Adipose tissue (tissue), 3 donors: ENCODE results near the gene STK31. TPM values are rescaled to one million over a fixed set of nuclear protein-coding genes. Genes with fewer than 3 reads are reported as not detected.
"Not testable (repeated sequence)": the region's sequence is repeated elsewhere in the genome, so short reads cannot be mapped to it uniquely, and the experiment has no call there.

Experiments
- H3K27ac ChIP-seq: one replicate; pipeline ENCODE4 v1.5.1; 2013; ENCODE audit warnings: low read depth, low read length
- WGBS, 3 donors: extraction: QIAGEN DNeasy Blood & Tissue Kit; methylation state at CpG; one replicate each; pipeline ENCODE4 v1.1.7; 2013; 5-methylcytosine and 5-hydroxymethylcytosine counted together
- polyA plus RNA-seq, 3 donors: library from polyadenylated mRNA; stranded (reverse); fragments of 200-250 nt; gene quantifications; one replicate each; pipeline ENCODE4 v1.2.3, GENCODE V29; 2013
- donor health status: healthy with polysubstance abuse.
- donor health status: Bipolar disorder and iron deficiency.
- donor health status: healthy.

The STK31 gene, protein sequence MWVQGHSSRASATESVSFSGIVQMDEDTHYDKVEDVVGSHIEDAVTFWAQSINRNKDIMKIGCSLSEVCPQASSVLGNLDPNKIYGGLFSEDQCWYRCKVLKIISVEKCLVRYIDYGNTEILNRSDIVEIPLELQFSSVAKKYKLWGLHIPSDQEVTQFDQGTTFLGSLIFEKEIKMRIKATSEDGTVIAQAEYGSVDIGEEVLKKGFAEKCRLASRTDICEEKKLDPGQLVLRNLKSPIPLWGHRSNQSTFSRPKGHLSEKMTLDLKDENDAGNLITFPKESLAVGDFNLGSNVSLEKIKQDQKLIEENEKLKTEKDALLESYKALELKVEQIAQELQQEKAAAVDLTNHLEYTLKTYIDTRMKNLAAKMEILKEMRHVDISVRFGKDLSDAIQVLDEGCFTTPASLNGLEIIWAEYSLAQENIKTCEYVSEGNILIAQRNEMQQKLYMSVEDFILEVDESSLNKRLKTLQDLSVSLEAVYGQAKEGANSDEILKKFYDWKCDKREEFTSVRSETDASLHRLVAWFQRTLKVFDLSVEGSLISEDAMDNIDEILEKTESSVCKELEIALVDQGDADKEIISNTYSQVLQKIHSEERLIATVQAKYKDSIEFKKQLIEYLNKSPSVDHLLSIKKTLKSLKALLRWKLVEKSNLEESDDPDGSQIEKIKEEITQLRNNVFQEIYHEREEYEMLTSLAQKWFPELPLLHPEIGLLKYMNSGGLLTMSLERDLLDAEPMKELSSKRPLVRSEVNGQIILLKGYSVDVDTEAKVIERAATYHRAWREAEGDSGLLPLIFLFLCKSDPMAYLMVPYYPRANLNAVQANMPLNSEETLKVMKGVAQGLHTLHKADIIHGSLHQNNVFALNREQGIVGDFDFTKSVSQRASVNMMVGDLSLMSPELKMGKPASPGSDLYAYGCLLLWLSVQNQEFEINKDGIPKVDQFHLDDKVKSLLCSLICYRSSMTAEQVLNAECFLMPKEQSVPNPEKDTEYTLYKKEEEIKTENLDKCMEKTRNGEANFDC
- under 1 TPM; 0.13 to 0.49 (median 0.34) TPM for polyA plus RNA-seq

DNA sequence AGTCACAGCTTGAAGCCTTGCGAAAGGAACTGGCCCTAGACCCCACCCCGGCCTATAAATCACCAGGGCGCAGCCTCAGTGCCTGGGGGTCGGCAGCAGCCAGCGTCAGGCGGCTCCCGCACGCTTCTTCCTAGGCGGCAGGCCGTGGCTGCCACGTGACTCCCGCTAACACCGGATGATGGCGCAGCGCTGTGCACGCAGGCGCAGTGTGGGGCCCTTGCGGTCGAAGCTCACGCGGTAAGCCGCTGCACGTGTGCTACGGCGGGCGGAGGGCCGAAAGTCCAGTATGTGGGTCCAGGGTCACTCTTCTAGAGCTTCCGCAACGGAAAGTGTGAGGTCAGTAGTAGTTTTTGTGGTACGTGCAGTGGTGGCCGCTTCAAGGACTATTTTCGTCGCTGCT, at the start of gene STK31:
Gene STK31 (plus strand): TSS at position 220 of the 400 bp plus-strand sequence. CDS start 67 bp downstream, at position 287.
- no peak within 1 kb of the TSS for H3K27ac ChIP-seq
- 92 to 93% (median 93%) methylated on average over 33 of the region's 33 CpGs for WGBS, 3 donors

DNA sequence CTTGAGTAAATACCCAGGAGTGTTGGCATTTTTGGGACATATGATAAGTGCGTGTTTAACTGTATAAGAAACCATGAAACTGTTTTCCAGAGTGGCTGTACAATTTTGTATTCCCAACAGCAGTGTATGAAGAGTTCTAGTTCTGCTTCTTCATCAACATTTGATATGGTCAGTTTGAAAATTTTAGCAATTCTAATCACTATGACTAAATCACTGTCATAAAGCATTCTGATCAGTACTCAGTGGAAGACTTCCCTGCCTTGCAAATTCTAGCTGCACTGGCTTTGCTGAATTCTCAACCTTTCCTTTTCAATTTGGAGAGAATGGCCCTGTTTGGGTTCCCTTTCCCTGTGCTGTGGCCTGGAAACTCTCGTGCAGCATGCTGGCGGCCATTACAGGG, 48.6 kb upstream of the STK31 start:
- 88 to 89% (median 88%) methylated on average over 3 of the region's 3 CpGs for WGBS, 3 donors

DNA sequence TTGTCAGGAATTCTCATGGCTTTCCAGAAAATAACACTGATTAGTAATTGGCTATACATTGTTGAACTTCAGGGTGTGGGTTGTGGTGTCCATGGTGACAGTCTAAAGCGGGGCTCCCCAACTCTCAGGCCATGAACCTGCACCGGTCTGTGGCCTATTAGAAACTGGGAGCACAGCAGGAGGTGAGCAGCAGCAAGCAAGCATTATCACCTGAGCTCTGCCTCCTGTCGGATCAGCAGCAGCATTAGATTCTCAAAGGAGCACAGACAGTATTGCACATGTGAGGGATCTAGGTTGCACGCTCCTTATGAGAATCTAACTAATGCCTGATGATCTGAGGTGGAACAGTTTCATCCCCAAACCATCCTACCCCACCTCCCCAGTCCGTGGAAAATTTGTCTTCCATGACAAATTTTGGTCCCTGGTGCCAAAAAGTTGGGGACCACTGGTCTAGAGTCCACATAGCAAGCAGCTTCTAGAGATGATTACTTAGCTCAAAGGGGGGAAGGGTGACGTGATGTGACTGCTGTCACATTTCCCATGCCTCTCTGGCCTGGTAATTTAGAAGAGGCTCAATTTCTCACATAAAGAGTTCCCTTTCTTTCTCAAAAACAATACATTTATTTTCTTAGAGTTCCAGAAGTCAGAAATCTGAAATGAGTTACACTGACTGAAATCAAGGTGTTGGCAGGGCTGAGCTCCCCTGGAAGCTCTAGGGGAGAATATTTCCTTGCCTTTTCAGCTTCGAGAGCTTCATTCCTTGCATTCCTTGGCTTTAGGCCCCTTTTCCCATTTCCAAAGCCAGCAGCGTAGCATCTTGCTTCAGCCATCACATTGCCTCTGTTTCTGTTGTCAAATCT, 47.7 kb upstream of the STK31 start:
- WGBS, 3 donors, result 72 to 81% (median 80%) methylated on average over 8 of the region's 8 CpGs
- H3K27ac ChIP-seq, result no peak overlapping the region

More for the DNA sequence above, 48.6 kb upstream of the STK31 start:
- no peak overlapping the region for H3K27ac ChIP-seq

DNA sequence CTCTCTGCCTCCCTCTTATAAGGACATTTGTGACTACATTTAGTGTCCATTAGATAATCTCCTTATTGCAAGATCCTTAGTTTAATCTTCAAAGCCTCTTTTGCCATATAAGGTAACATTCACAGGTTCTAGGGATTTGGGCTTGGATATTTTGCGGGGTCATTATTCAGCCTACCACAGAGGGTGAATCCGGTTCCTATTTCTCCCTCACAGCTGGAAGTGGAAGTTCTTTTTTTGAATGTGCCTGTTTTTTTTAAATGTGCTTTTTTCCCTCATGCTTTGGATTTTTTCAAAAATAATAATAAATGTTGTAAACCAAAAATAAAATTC, 47.1 kb upstream of the STK31 start:
- WGBS, 3 donors, result 83 to 94% (median 83%) methylated on average over 2 of the region's 2 CpGs
- H3K27ac ChIP-seq, result no peak overlapping the region

DNA sequence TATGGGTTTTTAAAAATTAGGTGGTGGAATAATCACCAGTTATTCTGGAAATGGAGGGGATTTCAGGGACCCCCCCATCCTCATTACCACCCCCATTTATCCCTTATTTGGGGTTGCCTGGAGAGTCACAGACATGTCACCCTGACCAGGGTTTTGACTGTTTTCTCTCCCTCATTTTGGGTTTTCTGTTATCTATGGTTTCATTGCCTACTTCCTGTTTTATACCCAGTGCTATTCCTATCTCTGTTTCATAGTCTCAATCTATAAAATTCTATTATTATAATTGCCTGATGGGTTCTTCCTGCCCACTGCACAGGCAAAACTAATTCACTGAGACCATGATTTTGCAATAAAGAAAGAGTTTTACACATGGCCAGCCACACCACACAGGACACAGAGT, 45.9 kb upstream of the STK31 start:
- H3K27ac ChIP-seq, result no peak overlapping the region

DNA sequence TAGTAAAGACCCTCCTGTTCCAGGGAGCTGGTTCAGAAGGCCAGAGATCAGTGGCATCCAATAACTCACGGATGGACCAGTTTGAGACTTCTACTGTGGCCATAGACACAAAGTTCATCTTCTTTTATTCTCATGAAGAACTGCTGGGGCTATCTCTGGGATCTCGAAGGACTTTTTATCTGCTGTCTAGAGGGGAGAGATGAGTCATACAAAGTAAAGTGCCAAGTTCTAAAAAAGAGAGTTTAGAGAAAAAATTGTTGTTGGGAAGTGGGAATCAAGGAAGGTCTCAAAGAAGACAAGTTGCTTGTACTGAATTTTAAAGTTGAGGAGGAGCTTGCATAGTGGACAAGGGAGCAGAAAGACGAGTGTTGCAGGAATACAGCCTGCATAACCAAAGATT, 38.0 kb upstream of the STK31 start:
- WGBS, 3 donors, result 64 to 89% (median 68%) methylated on average over 3 of the region's 3 CpGs
- no peak overlapping the region for H3K27ac ChIP-seq

DNA sequence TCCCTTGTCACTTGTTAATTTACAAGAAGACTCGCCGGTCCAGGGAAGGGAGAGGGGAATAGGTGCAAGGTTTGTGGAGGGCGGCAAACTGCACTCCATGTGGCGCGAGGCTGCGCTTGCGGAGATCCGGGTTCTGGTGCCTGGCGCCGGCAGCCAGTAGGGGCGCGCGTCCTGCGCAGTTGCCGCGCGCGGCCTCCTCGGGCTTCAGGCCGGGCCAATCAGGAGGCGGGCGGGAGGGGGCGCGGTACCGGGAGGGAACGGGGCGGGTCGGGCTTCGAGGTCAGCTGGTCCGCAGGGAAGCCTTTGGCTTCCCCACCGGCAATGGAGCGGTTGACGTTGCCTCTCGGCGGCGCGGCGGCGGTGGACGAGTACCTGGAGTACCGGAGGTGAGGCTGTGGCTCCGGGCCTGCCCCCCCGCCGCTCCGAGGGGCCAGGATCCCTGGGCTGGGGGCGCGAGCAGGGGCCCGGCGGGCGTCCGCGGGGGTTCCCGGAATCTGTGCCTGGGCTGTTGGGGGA, 30.1 kb upstream of the STK31 start, which contains the start of gene FAM221A:
Gene FAM221A (plus strand): TSS at position 302 of the 516 bp plus-strand sequence. CDS start 20 bp downstream, at position 322.
- WGBS, 3 donors, result 0 to 1% (median 1%) methylated on average over 44 to 53 of the region's 53 CpGs
- no peak within 1 kb of the TSS for H3K27ac ChIP-seq

DNA sequence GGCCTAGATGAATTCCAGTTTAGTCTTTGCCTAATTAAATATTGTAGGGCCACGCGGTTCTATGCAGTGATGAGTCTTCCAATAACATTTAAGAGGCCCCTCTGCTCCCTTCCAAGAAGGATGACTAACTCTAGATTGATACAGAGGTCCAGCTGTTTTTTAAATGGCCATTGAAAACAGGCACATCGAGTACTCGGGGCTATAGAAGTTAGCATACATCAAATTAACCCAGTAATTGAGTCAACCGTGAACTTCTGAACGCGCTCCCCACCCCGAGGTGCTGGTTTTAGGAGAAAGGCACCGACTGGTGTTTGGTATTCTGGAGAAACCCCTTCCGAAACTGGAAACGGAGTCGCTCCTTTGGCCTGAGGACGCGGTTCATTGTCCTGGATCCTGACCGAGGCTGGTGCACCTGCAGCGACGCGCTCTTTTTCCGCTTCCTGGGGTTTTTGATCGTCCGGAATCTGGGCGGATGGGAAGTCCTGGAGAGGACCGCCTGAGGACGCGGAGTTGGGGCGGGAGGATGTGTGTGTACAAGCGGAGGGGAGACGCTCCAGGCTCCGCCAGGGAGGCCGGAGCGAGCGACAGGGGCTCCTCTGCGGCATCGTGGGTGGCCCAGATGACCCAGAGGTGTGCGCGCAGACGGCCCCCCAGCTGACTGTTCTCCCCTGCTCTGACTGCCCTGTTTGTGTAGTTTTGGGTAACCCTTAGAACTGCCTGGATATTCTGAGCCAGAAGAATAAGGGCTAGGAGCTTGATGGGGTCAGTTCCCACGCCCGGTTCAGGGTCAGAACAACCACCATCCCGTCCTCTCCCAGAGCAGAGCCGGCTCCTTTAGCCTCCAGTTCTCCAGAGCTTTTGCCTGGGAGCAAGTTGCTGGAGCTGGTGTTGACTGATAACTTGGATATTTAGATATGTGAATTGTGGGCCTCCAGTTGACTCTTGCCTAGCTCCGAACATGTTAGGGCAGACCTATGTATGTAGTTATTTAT, 29.3 kb upstream of the STK31 start:
- H3K27ac ChIP-seq, result no peak overlapping the region
- whole genome bisulfite sequencing, 3 donors, result 3 to 8% (median 6%) methylated on average over 42 of the region's 42 CpGs

DNA sequence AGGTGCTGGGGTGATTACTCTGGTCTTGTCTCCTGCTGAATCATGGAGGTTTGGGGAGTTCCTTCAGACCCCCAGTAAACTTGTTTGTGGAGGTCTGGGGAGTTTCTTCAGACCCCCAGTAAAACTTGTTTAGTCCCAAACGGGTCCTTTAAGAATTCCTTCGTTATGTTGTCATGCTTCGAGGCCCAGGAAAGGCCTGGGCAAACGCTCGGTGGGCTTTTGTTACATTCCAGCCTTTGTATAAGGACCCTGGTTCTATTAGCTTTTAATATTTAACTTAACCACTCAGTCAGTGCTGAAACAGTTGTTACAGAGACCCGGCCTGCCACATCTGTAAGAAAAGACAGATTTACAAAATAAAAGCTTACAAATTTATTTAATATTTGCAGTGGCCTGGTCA, 26.0 kb upstream of the STK31 start:
- WGBS, 3 donors, result 36 to 81% (median 75%) methylated on average over 6 of the region's 6 CpGs
- H3K27ac ChIP-seq, result not testable (repeated sequence)

DNA sequence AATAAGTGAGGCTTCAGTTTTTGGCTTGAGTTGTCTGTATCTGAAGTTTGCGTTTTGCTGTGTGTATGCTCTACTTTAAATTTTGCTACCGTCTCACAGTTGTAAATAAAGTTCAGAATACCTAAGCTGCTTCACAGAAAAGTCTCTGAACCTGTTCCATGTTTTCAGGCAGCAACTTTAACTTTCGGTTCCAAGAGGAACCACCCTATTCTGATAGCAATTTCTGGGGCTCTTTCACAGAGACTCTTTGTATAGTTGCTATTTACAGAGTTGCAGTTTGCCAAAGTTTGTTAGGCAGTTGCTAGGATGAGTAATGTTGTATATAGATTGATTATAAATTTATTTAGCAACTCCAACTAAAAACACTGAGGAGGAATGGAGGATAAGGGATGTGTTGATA, 24.3 kb upstream of the STK31 start:
- H3K27ac ChIP-seq, result no peak overlapping the region
- 20 to 57% (median 55%) methylated on average over 3 of the region's 3 CpGs for WGBS, 3 donors

DNA sequence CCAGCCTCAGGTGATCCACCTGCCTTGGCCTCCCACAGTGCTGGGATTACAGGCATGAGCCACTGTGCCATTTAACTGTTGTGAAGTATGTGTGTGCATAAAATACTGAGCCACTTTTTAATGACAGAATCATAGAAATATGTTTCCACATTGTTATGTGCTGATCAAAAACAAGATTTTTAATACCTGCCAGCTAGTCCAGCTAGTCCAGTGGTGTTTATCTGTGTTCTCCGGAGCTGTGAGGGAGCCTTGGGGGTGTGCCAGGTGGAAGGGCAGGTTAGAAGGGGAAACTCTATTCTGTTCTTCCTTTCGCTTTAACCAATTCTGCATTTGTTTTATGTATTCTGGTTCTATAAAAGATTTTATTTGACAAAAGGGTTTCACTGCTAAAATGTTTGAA, 23.0 kb upstream of the STK31 start:
- no peak overlapping the region for H3K27ac ChIP-seq
- 30 to 79% (median 72%) methylated on average over 2 of the region's 2 CpGs for WGBS, 3 donors

DNA sequence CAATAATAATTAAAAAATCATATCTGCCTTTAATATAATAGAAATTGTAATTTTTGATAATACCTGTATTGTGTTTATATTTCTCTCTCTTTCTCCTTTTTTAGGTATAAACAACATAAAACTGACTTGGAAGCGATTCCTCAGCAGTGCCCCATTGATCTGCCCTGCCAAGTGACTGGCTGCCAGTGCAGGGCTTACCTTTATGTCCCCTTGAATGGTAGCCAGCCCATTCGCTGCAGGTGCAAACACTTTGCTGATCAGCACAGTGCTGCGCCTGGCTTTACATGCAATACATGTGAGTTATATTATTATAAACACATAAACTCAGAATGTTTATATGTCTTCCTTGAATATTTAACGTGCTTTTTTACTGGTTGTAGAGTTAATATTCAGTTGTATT, 20.9 kb upstream of the STK31 start:
- no peak overlapping the region for H3K27ac ChIP-seq
- 67 to 92% (median 84%) methylated on average over 4 of the region's 4 CpGs for WGBS, 3 donors

DNA sequence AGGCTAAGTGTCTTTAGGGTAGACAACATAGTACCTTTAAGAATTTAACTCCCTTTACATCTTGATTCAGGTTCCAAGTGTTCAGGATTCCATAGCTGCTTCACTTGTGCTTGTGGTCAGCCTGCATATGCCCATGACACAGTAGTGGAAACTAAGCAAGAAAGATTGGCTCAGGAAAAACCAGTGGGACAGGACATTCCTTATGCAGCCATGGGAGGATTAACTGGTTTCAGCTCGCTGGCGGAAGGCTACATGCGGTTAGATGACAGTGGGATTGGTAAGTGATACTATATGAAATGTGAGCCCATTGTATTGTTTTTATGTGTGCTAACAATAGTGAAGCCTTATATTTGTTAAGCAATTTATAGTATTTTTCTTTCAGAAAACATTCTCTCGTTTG, 18.7 kb upstream of the STK31 start:
- H3K27ac ChIP-seq, result no peak overlapping the region
- 81 to 90% (median 88%) methylated on average over 4 of the region's 4 CpGs for WGBS, 3 donors

DNA sequence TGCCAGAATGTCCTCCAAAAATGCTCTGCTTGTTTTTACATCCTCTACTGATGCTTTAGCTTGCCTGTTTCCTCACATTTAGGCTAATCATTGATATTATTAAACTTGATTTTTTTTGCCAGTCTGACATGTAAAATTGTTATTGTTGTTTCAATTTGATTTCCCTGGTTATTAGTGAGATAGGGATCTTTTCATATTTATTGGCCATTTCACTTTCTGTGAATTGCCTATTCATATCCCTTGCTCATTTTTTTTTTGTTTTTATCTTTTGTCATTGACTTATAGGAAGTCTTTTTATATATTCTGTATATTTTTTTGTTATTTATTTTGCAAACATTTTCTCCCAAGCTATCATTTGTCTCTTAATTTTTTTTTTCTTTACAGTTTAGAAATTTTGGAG, 16.8 kb upstream of the STK31 start:
- H3K27ac ChIP-seq, result no peak overlapping the region

DNA sequence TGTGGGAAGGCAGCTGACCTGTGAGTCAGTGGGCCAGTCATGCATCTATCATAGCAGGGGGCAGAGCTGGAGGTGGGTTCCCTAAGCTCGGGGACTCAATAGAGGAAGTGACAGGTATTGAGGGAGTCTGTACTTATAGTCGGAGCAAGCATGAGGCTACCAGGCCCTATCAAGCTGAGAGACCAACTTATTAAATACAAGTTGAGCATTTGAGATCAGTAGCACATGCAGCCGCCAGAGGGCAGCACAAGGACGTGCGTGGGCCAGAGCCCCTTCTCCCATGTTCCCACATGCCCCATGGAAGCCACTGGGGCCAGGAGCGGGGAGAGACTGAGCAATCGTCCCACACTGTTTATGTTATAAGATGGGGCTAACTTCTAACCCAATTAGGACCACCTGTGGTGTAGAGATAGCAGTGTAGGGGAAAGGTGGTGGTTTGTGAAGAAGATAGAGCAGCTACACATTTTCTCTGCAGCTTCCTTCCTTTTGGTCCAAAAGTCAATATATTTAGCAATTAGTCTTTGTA, 13.0 kb upstream of the STK31 start:
- H3K27ac ChIP-seq, result no peak overlapping the region
- WGBS, 3 donors, result 19 to 23% (median 23%) methylated on average over 6 to 7 of the region's 7 CpGs

DNA sequence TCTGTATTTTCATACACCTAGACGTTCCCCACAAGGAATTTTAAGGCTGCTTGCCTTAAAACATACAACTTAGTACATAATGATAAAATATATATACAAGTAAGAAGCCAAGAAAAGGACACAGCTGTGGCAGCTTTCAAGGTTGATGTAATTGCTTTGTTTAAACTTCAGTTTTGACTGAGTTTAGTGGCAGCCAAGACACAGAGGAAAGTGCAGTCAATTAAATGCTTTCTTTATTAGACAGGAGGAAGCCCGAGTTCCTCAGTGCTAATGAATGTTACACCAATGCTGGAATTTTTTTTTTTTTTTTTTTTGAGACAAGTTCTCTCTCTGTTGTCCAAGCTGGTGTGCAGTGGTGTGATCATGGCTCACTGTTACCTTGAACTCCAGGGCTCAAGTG, 11.2 kb upstream of the STK31 start:
- H3K27ac ChIP-seq, result no peak overlapping the region
- WGBS, 3 donors, result 36 to 53% (median 51%) methylated on average over 2 of the region's 2 CpGs

DNA sequence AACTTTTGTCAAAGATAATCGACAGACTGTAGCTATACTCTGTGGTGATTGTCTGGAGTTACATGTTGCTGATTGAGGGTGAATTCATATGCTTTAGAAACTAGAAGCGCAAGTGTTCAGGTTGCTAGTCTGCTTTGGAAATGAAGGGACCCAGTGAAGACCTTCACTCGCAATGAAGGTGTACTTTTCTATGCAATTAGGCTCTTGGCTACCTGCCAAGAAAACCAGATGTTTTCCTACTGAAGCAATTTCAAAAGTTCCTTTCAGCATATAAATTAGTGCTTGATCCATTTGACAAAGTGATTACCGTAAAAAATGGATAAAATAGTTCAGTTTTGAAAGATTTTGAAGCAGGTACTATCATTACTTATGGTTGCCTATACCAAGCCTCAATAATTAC, 10.0 kb upstream of the STK31 start:
- H3K27ac ChIP-seq, result no peak overlapping the region
- 57 to 74% (median 69%) methylated on average over 4 of the region's 4 CpGs for WGBS, 3 donors
